Stimulated activated CD4-positive, alpha-beta T cell treated with anti-CD3 and anti-CD28 coated beads, Interleukin-12 subunit alpha, Interleukin-12 subunit beta, amount 100 ng/mL, for 4 hours (primary cell): Measurements from ENCODE around the gene PDCD11.
"Not testable (repeated sequence)": the region's sequence is repeated elsewhere in the genome, so short reads cannot be mapped to it uniquely, and the experiment has no call there.

Experiments used
- DNase-seq: peaks from one replicate; pipeline ENCODE4 v3.0.0-alpha.2; 2020

The PDCD11 gene

DNA sequence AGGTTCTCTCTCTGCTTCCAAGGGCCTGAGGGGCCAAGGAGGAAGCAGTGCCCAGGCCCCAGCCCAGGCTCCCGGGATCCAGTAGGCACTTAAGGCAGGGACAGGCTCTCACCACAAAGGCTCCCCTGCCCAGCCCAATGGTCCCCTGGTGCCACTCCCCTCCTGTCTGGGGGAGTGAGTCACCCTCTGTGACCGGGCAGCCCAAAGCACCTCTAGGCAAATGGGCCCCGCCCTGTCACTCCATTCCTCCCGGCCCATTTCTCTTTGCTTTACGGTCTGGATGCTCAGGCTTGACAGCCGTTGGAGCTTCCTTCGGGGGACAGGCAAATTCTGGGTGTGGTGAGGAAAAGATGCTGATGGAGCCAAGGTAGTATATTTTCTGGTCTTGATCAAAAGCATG is 82.7 kb downstream of the PDCD11 start, which contains the start of gene CALHM3:
Gene CALHM3, minus strand, starts transcription at position 106 of the 400 bp plus-strand sequence. CDS start 208 bp downstream, outside the sequence.
- no peak for DNase-seq

DNA sequence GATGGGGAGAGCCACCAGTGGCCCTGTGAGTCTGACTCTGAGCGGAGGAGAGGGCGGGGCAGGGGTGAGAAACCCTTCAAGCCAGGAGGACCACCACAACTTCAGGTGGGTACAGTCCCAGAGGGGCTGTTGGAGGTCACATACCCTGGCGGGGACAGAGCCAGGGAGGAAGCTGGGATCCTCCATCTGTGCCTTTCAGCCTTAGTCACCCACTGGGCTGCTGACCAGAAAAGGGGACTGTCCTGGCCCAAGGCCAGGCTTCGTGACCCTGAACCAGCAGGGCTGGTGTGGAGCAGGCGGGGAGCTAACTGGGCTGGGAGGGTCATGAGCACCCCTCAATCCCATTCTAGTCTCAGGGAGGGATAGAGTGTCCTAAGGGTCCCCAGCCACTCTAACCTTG is 84.1 kb downstream of the PDCD11 start:
- no peak for DNase-seq

DNA sequence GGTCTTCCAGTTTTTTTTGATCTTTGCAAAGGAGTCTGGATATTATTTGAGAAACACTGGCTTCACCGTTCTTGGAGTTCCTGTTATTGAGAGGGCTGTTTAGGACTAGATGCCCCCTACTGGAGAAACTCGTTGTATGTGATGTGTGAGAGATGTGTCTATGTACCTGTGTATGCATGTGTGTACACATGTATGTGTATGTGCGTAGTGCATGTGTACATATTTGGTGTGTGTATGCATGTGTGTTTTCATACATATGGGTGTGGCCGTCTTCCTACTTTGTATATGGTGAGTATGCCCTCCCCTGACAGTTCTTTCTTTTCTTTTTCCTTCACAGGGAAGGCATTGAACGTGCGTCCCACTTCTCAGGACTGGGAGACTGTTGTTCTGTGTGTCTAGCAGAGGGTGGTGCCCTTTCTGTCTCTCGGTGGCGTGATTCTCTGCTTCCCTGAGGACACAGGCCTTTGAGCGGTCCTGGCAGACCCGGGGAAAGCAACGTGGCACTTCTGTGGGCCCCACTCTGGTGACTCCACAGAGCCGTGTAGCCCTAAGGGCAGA is 85.6 kb downstream of the PDCD11 start:
- DNase-seq = no peak

DNA sequence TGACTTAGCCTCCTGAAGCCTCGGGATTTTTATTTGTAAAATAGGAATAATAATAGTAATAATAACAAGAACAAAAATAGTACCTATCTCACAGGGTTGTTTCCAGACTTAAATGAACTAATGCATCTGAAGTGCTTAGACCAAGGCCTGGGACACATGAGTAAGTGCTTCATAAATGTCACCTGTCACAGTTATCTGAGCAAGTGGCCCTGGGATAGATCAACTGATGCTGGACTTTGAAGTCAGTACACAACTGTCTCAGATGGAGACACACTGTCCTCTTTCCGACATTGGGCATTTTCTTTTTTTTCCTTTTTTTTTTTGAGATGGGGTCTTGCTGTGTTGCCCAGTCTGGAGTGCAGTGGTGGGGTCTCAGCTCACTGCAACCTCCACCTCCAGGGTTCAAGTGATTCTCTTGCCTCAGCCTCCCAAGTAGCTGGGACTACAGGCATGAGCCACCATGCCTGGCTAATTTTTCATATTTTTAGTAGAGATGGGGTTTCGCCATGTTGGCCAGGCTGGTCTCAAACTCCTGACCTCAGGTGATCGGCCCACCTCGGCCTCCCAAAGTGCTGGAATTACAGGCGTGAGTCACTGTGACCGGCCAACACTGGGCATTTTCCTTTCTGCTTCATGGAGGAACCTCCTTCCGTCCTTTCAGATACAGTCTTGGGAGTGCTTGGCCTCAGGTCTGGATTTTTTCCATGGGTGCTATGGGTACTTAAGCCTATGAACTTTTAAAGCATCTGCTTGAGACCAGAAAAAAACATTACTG is 90.4 kb downstream of the PDCD11 start:
- not testable (repeated sequence) for DNase-seq

DNA sequence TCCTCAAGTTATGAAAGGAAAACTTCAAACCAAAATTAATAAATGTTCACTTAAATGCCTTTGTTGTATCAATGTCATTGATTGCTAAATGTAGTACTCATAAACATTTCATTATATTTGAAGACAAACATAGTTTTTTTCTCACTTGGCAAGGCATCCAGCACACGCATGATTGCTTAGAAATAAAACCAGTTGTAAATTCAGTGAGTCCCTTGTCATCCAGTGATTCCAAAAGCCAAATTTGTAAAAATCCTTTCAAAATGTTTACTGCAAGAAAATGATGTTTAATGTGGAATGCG is 90.9 kb downstream of the PDCD11 start:
- no peak for DNase-seq

DNA sequence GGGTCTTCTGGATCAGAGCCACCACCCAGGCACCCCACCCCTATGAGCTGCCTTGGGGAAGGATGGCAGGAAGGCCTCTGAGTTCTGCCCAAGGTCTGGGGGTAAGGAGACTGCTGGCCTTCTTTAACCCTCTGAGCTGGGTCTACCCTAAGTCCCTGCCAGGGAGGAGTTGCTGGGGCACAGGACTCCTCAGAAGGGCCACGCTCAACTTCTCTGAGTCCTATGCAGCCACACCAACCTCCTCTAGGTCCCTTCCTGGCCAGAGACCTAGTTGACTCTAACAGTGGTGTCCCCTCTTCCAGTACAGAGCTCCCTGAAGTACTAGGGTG is 94.5 kb downstream of the PDCD11 start:
- DNase-seq = no peak

DNA sequence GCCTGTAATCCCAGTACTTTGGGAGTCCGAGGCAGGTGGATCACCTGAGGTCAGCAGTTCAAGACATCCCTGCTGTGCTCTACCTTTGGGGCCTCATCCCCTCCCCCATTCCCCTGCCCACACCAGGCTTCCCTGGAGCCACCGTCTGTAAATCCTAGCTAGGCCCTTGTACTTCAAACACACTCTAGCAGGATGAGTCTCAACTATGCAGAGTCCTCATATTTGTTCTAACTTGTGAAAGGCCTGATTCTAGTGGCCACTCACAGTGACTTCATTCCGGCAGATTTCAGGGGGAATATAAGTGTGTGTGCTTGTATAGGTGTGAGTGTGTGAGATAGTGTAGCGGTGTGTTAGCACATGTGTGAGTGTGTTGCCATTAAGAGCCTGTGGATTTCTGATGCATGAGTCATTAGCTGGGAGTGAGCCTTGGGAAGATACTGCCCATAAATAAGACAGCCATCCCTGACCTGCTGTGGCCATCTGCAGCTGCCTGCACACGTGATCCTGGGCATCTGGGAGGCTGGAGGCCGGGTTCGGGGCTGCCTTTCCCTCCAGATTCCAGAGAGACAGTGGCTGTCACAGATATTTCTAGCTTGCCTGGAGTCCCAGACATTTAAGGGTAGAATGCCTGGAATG is 95.4 kb downstream of the PDCD11 start:
- no peak for DNase-seq

DNA sequence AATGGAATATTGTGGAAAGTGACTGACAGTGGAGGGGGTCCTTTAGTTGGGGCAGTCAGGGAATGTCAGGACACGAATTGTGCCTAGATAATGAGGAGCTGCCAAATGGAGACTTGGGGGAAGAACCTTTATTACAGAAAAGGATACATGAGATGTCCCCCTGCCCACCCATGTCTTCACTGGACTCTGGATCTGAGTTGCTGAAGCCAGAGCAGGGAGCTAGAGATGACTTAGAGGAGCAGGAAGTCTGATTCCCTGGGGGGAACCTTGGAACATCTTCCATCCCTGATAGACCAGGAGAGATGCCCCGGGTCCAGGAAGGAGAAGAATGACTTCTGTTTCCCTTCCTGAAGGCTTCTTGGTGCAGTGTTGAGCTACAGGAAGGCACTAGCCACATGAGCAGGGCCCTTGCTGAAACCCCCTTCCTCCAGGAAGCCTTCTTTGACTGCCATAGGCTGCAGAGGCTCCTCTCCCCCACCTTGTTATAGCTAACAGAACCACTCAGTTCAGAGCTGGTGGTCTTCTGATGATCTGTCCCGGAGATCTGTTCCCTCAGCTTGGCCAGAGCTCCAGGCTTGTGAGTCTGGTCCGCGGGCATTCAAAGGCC is 96.3 kb downstream of the PDCD11 start:
- DNase-seq = no peak

DNA sequence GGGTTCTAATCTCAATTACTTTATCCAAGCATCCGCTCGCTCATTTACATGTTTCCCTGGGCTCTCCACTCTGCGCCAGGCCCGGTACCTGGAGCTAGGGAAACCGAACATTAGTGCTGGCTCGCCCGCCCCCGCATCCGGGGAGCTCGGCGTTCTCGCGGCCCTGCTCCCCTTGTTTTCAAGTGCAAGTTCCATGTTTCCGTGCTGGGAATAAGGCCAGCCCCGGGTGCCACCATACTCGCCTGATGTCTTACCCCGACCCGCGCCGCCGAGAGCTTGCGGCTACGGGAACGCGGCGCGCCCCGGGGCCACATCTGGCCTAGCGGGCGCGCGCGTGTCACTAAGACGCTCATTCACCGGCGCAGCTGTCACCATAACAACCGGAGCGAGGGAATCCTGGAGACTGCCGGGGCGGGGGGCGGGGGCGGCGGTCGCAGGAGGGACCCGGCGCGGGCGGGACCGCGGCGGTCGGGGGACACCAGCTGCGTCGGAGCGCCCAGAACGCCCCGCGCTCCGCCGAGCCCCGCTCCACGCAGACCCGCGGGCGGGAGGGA is 97.0 kb downstream of the PDCD11 start, which contains the start of gene NEURL1:
Gene NEURL1, plus strand, starts transcription at position 344 of the 554 bp plus-strand sequence. CDS start 683 bp downstream, outside the sequence.
- peak; percentile 12 for DNase-seq

DNA sequence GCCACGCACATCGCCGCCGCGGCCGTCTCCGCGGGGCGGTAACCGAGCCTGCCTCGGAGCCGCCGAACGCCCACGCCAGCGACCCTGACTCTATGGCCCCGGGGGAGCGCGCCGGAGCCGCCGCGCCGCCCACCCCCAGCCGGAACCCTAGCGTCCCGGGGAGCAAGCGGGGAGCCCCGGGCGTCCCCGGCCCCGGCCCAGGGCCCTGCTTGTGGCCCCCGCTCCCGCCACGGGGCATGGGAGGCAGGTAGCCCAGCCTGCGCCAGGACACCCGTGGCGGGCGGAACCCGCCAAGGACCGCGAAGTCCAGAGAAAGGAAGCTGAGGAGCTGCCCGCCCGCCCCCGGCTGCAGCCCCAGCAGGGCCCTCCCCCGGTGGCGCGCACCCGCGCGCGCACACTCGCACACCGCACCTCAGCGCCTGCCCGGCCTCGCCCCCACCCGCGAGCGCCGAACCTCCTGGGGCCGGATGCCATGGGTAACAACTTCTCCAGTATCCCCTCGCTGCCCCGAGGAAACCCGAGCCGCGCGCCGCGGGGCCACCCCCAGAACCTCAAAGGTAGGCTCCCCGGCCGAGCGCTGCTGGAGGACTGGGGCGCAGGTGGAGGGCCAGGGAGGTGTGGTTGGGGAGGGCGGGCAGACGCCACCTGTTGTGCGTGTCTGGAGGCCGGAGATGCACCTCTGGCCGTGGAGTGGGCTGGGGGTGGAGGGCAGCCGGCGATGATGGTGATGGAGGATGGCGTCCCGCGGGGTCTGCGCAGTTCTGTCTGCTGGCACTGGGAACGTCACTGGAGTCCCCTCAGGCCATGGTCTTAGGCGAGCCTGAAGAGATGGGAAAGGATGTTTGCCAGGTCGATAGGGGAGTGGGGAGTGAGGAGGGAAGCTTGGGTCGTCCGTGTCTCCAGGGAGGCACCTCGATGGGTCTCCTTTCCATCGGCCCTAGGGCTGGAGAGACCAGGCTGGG is 97.8 kb downstream of the PDCD11 start:
- DNase-seq = peak; percentile 16

DNA sequence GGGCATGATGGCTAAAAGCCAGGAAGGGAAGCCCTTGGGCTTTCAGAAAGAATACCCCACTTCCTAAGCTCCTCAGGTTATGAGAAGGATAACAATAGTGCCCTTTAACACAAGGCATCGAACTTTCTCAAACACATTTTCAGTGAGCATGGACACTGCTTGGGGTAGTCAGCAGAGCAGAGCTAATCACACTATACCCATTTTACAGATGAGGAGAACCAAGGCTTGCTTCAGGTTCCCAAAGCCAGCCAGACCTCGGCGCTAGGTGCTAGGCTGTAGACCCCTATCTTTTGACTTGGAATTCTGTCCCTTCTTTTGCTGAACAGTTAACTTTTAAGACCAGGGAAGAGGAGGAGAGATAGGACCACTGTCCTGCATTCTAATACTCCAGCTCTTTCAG is 98.9 kb downstream of the PDCD11 start:
- DNase-seq = no peak
